Heart left ventricle (tissue), 16 donors: ENCODE measurements around the gene SORCS2. TPM values are rescaled to one million over a fixed set of nuclear protein-coding genes. Genes with fewer than 3 reads are reported as not detected.

Experiments used
- ATAC-seq, 4 donors: fragments of 200-7000 bp; cut with Tn5 transposase; one replicate each; pipeline ENCODE4 v1.9.1; 2020 to 2022; ENCODE audit warnings: moderate library complexity in 4 of 4, mild to moderate bottlenecking in 3 of 4, moderate number of reproducible peaks in 1 of 4
- DNase-seq, 5 donors: peaks; one replicate each; pipeline ENCODE4 v3.0.0-alpha.2; 2020
- H3K27ac ChIP-seq, 12 donors: fragments of 200-600 bp; sonication (generic) in 4 of 12; one replicate each; pipeline versions ENCODE4 v1.5.0 to v1.8.0; 2016 to 2022; ENCODE audit warnings: mild to moderate bottlenecking in 2 of 12
- H3K27me3 ChIP-seq, 9 donors: fragments of 200-600 bp; sonication (generic) in 2 of 9; one replicate each; pipeline versions ENCODE4 v1.5.1 to v1.8.0; 2016 to 2022; ENCODE audit warnings: mild to moderate bottlenecking in 3 of 9
- H3K36me3 ChIP-seq, 9 donors: fragments of 200-600 bp; sonication (generic) in 2 of 9; one replicate each; pipeline versions ENCODE4 v1.5.0 to v1.8.0; 2018 to 2022; ENCODE audit warnings: mild to moderate bottlenecking in 2 of 9
- H3K4me1 ChIP-seq, 12 donors: fragments of 200-600 bp; sonication (generic) in 4 of 12; one replicate each; pipeline versions ENCODE4 v1.5.0 to v1.8.0; 2016 to 2022; ENCODE audit warnings: mild to moderate bottlenecking in 3 of 12
- H3K4me3 ChIP-seq, 12 donors: fragments of 200-600 bp; sonication (generic) in 4 of 12; one replicate each; pipeline versions ENCODE4 v1.5.0 to v1.8.0; 2017 to 2022; ENCODE audit warnings: mild to moderate bottlenecking in 9 of 12, moderate library complexity in 4 of 12
- H3K9me3 ChIP-seq, 12 donors: fragments of 200-600 bp; sonication (generic) in 4 of 12; one replicate each; pipeline versions ENCODE4 v1.5.0 to v1.8.0; 2016 to 2022; ENCODE audit warnings: mild to moderate bottlenecking in 1 of 12
- CTCF ChIP-seq, 12 donors: fragments of 200-600 bp; sonication (generic) in 4 of 12; IDR thresholded peaks; one replicate each; pipeline versions ENCODE4 v1.5.0 to v1.8.0; 2018 to 2022; ENCODE audit warnings: antibody characterized with exemption in 12 of 12, mild to moderate bottlenecking in 5 of 12
- POLR2A ChIP-seq, 2 donors: fragments of 450-650 bp; IDR thresholded peaks; one replicate each; pipeline ENCODE4 v1.6.1; 2017; ENCODE audit warnings: antibody characterized with exemption in 2 of 2, mild to moderate bottlenecking in 2 of 2, moderate library complexity in 2 of 2
- WGBS, 4 donors: extraction: QIAGEN DNeasy Blood & Tissue Kit in 2 of 4; methylation state at CpG; one replicate each; pipeline versions ENCODE4 v1.1.5 to v1.1.7; 2013 to 2018; 5-methylcytosine and 5-hydroxymethylcytosine counted together
- intact Hi-C, 10 donors: fragments of 100-400 bp; cut with DNase I; formaldehyde crosslinking; loops; one replicate each; pipeline versions ENCODE4 v1.11.1 to v1.14.2; 2022
- polyA plus RNA-seq, 2 donors: library from polyadenylated mRNA; stranded (reverse); fragments of 200-250 nt; gene quantifications; one replicate each; pipeline ENCODE4 v1.2.3, GENCODE V29; 2013
- total RNA-seq, 9 donors: library from RNA; depleted of rRNA in 2 of 9; stranded (reverse); fragments of >200 nt in 2 of 9; fragmentation: NEBNext Ultra II Directional in 3 of 9; extraction: Animal tissue kit (Norgen Biotek cat#: 25700) in 3 of 9; gene quantifications; one replicate each; pipeline versions ENCODE4 v1.1.0 to v1.2.4, GENCODE V29; 2016 to 2023
- donor health status: ischemic (EF 13 %, LVEDD 7.1; RV severe dilation, severe dysfunction).
- donor health status: healthy with polysubstance abuse.
- donor health status: DM: no; HTN: yes; CAD: no.
- donor health status: DM: no; HTN: no; CAD: no.
- donor health status: ischemic (EF 25% LVEDD 6.9; RV normal size, moderate dysfunction).
- donor health status: ischemic (EF 25% LVEDD 5.7; RV mildly dilated, moderate dysfunction).
- donor health status: healthy.
- donor health status: DM: yes; HTN: yes; CAD: no.
- donor health status: ischemic (EF 35%, LVEDD 5.7; RV mildly dilated, moderate dysfunction).
- donor health status: nonischemic (EF 11% LVEDD 7.7; RV severe dilation, severe dysfunction).
- donor health status: DM: yes; HTN: yes; CAD: no.
- donor health status: PGD.
- donor health status: ischemic (EF 29% LVEDD 5.4; RV normal size, mild dysfunction).
- donor health status: nonischemic (EF 23%, LVEDD 6.1; RV moderate dilation, normal function).

SORCS2 gene
- total and polyA plus RNA-seq, 11 donors = 0.28 to 5.5 (median 2.4) TPM

DNA sequence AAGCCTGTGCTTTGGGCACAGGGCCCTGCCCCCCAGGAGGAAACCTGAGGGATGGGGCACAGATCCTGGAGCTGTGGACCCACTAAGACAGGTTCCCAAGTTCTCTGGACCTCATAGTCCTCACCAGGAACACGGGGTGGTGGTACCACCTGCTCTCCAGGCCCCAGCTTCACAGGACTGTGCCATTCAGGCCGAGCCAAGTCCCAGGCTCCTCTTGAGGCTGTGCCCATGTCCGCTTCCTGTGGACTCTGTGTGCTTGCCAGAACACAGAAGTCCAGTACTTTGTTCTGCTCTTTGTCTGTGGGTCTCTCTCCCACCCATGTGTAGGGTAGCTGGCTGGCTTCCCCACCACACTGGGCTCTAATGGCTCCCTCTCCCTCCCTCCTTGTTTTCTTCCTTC is 346.8 kb downstream of the SORCS2 start:
- Histone ChIP-seq H3K9me3 (peaks cover 0 to 4% (median 0%) of the 10 kb centered on the region in 12 donors), H3K27me3 (no peaks in the 10 kb centered on the region), H3K36me3 (no peaks in the 10 kb centered on the region), H3K4me3 (no peak overlapping the region), H3K27ac (no peak overlapping the region), H3K4me1 (no peaks in the 10 kb centered on the region)
- 50 to 93% (median 68%) methylated on average over 3 of the region's 3 CpGs for WGBS, 4 donors
- no peak for TF ChIP-seq CTCF (IDR thresholded peaks at IDR 0.05)
- no peak for TF ChIP-seq POLR2A (IDR thresholded peaks at IDR 0.05)
- DNase-seq (peak in 1 of 5 donors; percentile 21), ATAC-seq (no peak)
- intact Hi-C loops = no loop called here

DNA sequence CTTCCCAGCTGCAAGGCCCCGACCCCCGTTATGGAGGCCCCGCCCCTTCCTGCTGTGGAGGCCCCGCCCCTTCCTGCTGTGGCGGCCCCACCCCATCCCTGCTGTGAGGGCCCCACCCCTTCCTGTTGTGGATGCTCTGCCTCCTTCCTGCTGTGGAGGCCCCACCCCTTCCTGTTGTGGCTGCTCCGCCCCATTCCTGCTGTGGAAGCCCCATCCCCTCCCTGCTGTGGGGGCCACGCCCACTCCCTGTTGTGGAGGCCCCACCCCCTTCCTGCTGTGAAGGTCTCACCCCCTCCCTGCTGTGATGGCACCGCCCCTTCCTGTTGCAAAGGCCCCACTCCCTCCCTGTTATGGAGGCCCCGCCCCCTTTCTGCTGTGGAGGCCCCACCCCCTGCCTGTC is 347.3 kb downstream of the SORCS2 start:
- ATAC-seq (peak in 3 of 4 donors; percentile 29 to 49 (median 46)), DNase-seq (peak in 2 of 5 donors; percentile 40 to 51)
- Histone ChIP-seq H3K4me3 (no peak overlapping the region), H3K9me3 (peaks cover 0 to 4% (median 0%) of the 10 kb centered on the region in 12 donors), H3K27ac (no peak overlapping the region), H3K27me3 (no peaks in the 10 kb centered on the region), H3K36me3 (no peaks in the 10 kb centered on the region), H3K4me1 (no peaks in the 10 kb centered on the region)
- TF ChIP-seq POLR2A (IDR thresholded peaks at IDR 0.05) = no peak
- no peak for TF ChIP-seq CTCF (IDR thresholded peaks at IDR 0.05)
- 57 to 76% (median 71%) methylated on average over 8 to 9 of the region's 9 CpGs for WGBS, 4 donors
- intact Hi-C loops = no loop called here

- Histone ChIP-seq H3K9me3 (peaks cover 0 to 4% (median 0%) of the 10 kb centered on the region in 12 donors), H3K27ac (no peak overlapping the region), H3K36me3 (no peaks in the 10 kb centered on the region), H3K4me1 (no peaks in the 10 kb centered on the region), H3K27me3 (no peaks in the 10 kb centered on the region), H3K4me3 (no peak overlapping the region)
- ATAC-seq (no peak), DNase-seq (peak in 1 of 5 donors; percentile 35)
- TF ChIP-seq CTCF (IDR thresholded peaks at IDR 0.05) (no peak), POLR2A (IDR thresholded peaks at IDR 0.05) (no peak)
- intact Hi-C loops = no loop called here
- 73 to 87% (median 83%) methylated on average over 3 to 12 of the region's 12 CpGs for WGBS, 4 donors
Measured at GRCh38 chr4:7540206-7540605, 347.9 kb downstream of the SORCS2 start.

- H3K9me3 ChIP-seq = peaks cover 0 to 4% (median 0%) of the 10 kb centered on the region in 12 donors
- H3K4me3 ChIP-seq = no peak overlapping the region
- H3K36me3 ChIP-seq = no peaks in the 10 kb centered on the region
- no peak for ATAC-seq
- H3K27ac ChIP-seq = no peak overlapping the region
- 85 to 92% (median 88%) methylated on average over 12 to 17 of the region's 17 CpGs for WGBS, 4 donors
- DNase-seq = peak in 1 of 5 donors; percentile 51
- TF ChIP-seq CTCF (IDR thresholded peaks at IDR 0.05) (no peak), POLR2A (IDR thresholded peaks at IDR 0.05) (no peak)
- H3K4me1 ChIP-seq = no peaks in the 10 kb centered on the region
- H3K27me3 ChIP-seq = no peaks in the 10 kb centered on the region
- intact Hi-C loops = no loop called here
Measured at GRCh38 chr4:7540654-7541413, 348.5 kb downstream of the SORCS2 start.
